Trophoblast cell (in vitro differentiated cells and primary cell): ENCODE data around the gene EIF4ENIF1.
"Not testable (repeated sequence)": the region's sequence is repeated elsewhere in the genome, so short reads cannot be mapped to it uniquely, and the experiment has no call there.

Experiments used
- DNase-seq, 2 donors: peaks; one replicate each; pipeline ENCODE4 v3.0.0-alpha.2; 2016
- H2AFZ ChIP-seq: 2 replicates; pipeline ENCODE4 v1.6.1; 2013; ENCODE audit warnings: low read length, moderate library complexity, mild to moderate bottlenecking; ENCODE audit not compliant: insufficient read depth, poor library complexity
- H2AK5ac ChIP-seq: 2 replicates; pipeline ENCODE4 v1.6.1; 2013; ENCODE audit warnings: mild to moderate bottlenecking, low read length
- H2BK120ac ChIP-seq: 2 replicates; pipeline ENCODE4 v1.6.1; 2013; ENCODE audit warnings: low read length, mild to moderate bottlenecking, moderate library complexity; ENCODE audit not compliant: insufficient read depth, poor library complexity
- H2BK12ac ChIP-seq: 2 replicates; pipeline ENCODE4 v1.6.1; 2013; ENCODE audit warnings: mild to moderate bottlenecking, low read length, moderate library complexity
- H2BK5ac ChIP-seq: 2 replicates; pipeline ENCODE4 v1.6.1; 2013; ENCODE audit warnings: low read length, low read depth, moderate library complexity, mild to moderate bottlenecking; ENCODE audit not compliant: poor library complexity
- H3K14ac ChIP-seq: 2 replicates; pipeline ENCODE4 v1.6.1; 2013; ENCODE audit warnings: mild to moderate bottlenecking, low read length
- H3K18ac ChIP-seq: 2 replicates; pipeline ENCODE4 v1.6.1; 2013; ENCODE audit warnings: mild to moderate bottlenecking, low read length
- H3K23ac ChIP-seq: 2 replicates; pipeline ENCODE4 v1.6.1; 2013; ENCODE audit warnings: low read length
- H3K27ac ChIP-seq: 2 replicates; pipeline ENCODE4 v1.5.1; 2013; ENCODE audit warnings: low read depth, mild to moderate bottlenecking, inconsistent platforms, low read length, moderate library complexity
- H3K27me3 ChIP-seq: 2 replicates; pipeline ENCODE4 v1.6.1; 2013; ENCODE audit warnings: inconsistent platforms, mild to moderate bottlenecking, low read length, moderate library complexity; ENCODE audit not compliant: insufficient read depth
- H3K36me3 ChIP-seq, 2 experiments: 1 replicate in 1 of 2; 2 replicates in 1 of 2; pipeline ENCODE4 v1.6.1; 2013; ENCODE audit warnings: low read length in 2 of 2, mild to moderate bottlenecking in 2 of 2, moderate library complexity in 1 of 2; ENCODE audit not compliant: insufficient read depth in 2 of 2, control insufficient read depth in 1 of 2
- H3K4ac ChIP-seq: 2 replicates; pipeline ENCODE4 v1.6.1; 2013; ENCODE audit warnings: low read depth, mild to moderate bottlenecking, low read length, moderate library complexity
- H3K4me1 ChIP-seq, 2 experiments: 1 replicate in 1 of 2; 2 replicates in 1 of 2; pipeline ENCODE4 v1.6.1; 2013; ENCODE audit warnings: low read length in 2 of 2, mild to moderate bottlenecking in 2 of 2, moderate library complexity in 1 of 2; ENCODE audit not compliant: insufficient read depth in 2 of 2, control insufficient read depth in 1 of 2
- H3K4me2 ChIP-seq: 2 replicates; pipeline ENCODE4 v1.6.1; 2013; ENCODE audit warnings: inconsistent platforms, mild to moderate bottlenecking, low read length, moderate library complexity
- H3K4me3 ChIP-seq: 2 replicates; pipeline ENCODE4 v1.5.1; 2013; ENCODE audit warnings: mild to moderate bottlenecking, low read depth, low read length, inconsistent platforms
- H3K79me1 ChIP-seq: one replicate; pipeline ENCODE4 v1.6.1; 2013; ENCODE audit warnings: low read length
- H3K79me2 ChIP-seq: 2 replicates; pipeline ENCODE4 v1.6.1; 2013; ENCODE audit warnings: low read length, mild to moderate bottlenecking; ENCODE audit not compliant: control insufficient read depth, insufficient read depth, poor library complexity
- H3K9ac ChIP-seq: 2 replicates; pipeline ENCODE4 v1.6.1; 2013; ENCODE audit warnings: mild to moderate bottlenecking, low read length
- H3K9me3 ChIP-seq: 2 replicates; pipeline ENCODE4 v1.6.1; 2013; ENCODE audit warnings: low read depth, mild to moderate bottlenecking, control low read depth, inconsistent platforms, low read length; ENCODE audit not compliant: insufficient read depth
- H4K12ac ChIP-seq: 2 replicates; pipeline ENCODE4 v1.6.1; 2013; ENCODE audit warnings: low read depth, mild to moderate bottlenecking, low read length, moderate library complexity
- H4K8ac ChIP-seq: 2 replicates; pipeline ENCODE4 v1.6.1; 2013; ENCODE audit warnings: low read depth, mild to moderate bottlenecking, low read length, moderate library complexity
- H4K91ac ChIP-seq: one replicate; pipeline ENCODE4 v1.6.1; 2013; ENCODE audit warnings: low read depth, mild to moderate bottlenecking, low read length, moderate library complexity
- WGBS: extraction: QIAGEN DNeasy Blood & Tissue Kit; methylation state at CpG from one replicate; pipeline ENCODE4 v1.1.7; 2013; ENCODE audit warnings: missing lambda C conversion rate; ENCODE audit not compliant: insufficient read length, insufficient coverage; ENCODE audit errors: extremely low coverage; 5-methylcytosine and 5-hydroxymethylcytosine counted together

Gene EIF4ENIF1

GRCh38 chr22:31493355-31493754 lies 3.7 kb upstream of the EIF4ENIF1 start:
- H3K4me1 ChIP-seq, H3K9ac ChIP-seq, H3K4me3 ChIP-seq, DNase-seq, H3K4me2 ChIP-seq, H2AFZ ChIP-seq, H3K4ac ChIP-seq, H3K36me3 ChIP-seq, H3K27ac ChIP-seq, H3K9me3 ChIP-seq, H3K23ac ChIP-seq, H4K12ac ChIP-seq, H2AK5ac ChIP-seq, H3K14ac ChIP-seq, H3K27me3 ChIP-seq, H3K18ac ChIP-seq, H2BK12ac ChIP-seq, H4K91ac ChIP-seq, H4K8ac ChIP-seq, H2BK5ac ChIP-seq, H2BK120ac ChIP-seq: not testable (repeated sequence)
- Histone ChIP-seq H3K79me1 (peaks cover 14% of the 10 kb centered on the region), H3K79me2 (peaks cover 10% of the 10 kb centered on the region)
- WGBS: no CpG with 5 or more reads among the region's 5 CpGs

GRCh38 chr22:31492151-31492550 lies 2.5 kb upstream of the EIF4ENIF1 start:
- Histone ChIP-seq H3K4me2 (no peak overlapping the region), H4K91ac (no peak overlapping the region), H2AK5ac (no peak overlapping the region), H3K18ac (no peak overlapping the region), H3K27me3 (no peaks in the 10 kb centered on the region), H3K4me3 (no peak overlapping the region), H3K23ac (no peak overlapping the region), H3K79me2 (peaks cover 10% of the 10 kb centered on the region), H3K79me1 (peaks cover 14% of the 10 kb centered on the region), H3K4me1 (peaks cover 3 to 8% of the 10 kb centered on the region in 2 experiments), H3K9ac (no peak overlapping the region), H3K27ac (no peak overlapping the region), H3K36me3 (peaks cover 4 to 5% of the 10 kb centered on the region in 2 experiments), H4K8ac (no peak overlapping the region), H3K14ac (no peak overlapping the region), H2AFZ (no peak overlapping the region), H2BK5ac (no peak overlapping the region), H2BK120ac (no peak overlapping the region), H4K12ac (no peak overlapping the region), H3K9me3 (no peaks in the 10 kb centered on the region), H2BK12ac (no peak overlapping the region), H3K4ac (no peak overlapping the region)
- WGBS: no CpG with 5 or more reads among the region's 3 CpGs
- peak; percentile 39 to 75 for DNase-seq

- H3K79me1 ChIP-seq: peaks cover 14% of the 10 kb centered on the region
- no CpG with 5 or more reads among the region's 8 CpGs for WGBS
- no peaks in the 10 kb centered on the region for H3K27me3 ChIP-seq
- no peak overlapping the region for H3K4ac ChIP-seq
- no peak overlapping the region for H2BK120ac ChIP-seq
- no peak overlapping the region for H2BK5ac ChIP-seq
- H2BK12ac ChIP-seq: no peak overlapping the region
- H4K91ac ChIP-seq: no peak overlapping the region
- no peaks in the 10 kb centered on the region for H3K9me3 ChIP-seq
- no peak for DNase-seq
- no peak overlapping the region for H2AK5ac ChIP-seq
- H3K14ac ChIP-seq: no peak overlapping the region
- peaks cover 3 to 6% of the 10 kb centered on the region in 2 experiments for H3K4me1 ChIP-seq
- H3K4me3 ChIP-seq: no peak overlapping the region
- H2AFZ ChIP-seq: no peak overlapping the region
- peaks cover 7% of the 10 kb centered on the region in 2 experiments for H3K36me3 ChIP-seq
- H3K23ac ChIP-seq: no peak overlapping the region
- H3K18ac ChIP-seq: no peak overlapping the region
- no peak overlapping the region for H4K12ac ChIP-seq
- H3K4me2 ChIP-seq: no peak overlapping the region
- no peak overlapping the region for H3K9ac ChIP-seq
- H4K8ac ChIP-seq: no peak overlapping the region
- H3K79me2 ChIP-seq: peaks cover 10% of the 10 kb centered on the region
- no peak overlapping the region for H3K27ac ChIP-seq
Measured at GRCh38 chr22:31491218-31491962, 1.7 kb upstream of the EIF4ENIF1 start.

- Histone ChIP-seq H2AFZ (peak overlapping the region; percentile 40), H3K4me1 (peaks cover 3 to 6% of the 10 kb centered on the region in 2 experiments), H3K9ac (peak overlapping the region; percentile 81), H2AK5ac (no peak overlapping the region), H2BK12ac (no peak overlapping the region), H3K4ac (no peak overlapping the region), H2BK5ac (no peak overlapping the region), H3K4me3 (peak overlapping the region; percentile 89), H3K14ac (no peak overlapping the region), H3K9me3 (no peaks in the 10 kb centered on the region), H4K91ac (no peak overlapping the region), H3K36me3 (peaks cover 7 to 12% of the 10 kb centered on the region in 2 experiments), H3K27ac (no peak overlapping the region), H3K18ac (no peak overlapping the region), H2BK120ac (no peak overlapping the region), H4K8ac (peak overlapping the region; percentile 73), H3K27me3 (no peaks in the 10 kb centered on the region), H4K12ac (peak overlapping the region; percentile 34), H3K4me2 (peak overlapping the region; percentile 81), H3K79me1 (peaks cover 11% of the 10 kb centered on the region), H3K23ac (no peak overlapping the region), H3K79me2 (peaks cover 10% of the 10 kb centered on the region)
- peak; percentile 25 to 55 for DNase-seq
- no CpG with 5 or more reads among the region's 15 CpGs for WGBS
Measured at GRCh38 chr22:31490496-31490925, 869 bp upstream of the EIF4ENIF1 start.
